Urinary bladder (tissue), 4 donors: ENCODE data around the gene TFCP2L1. TPM values are rescaled to one million over a fixed set of nuclear protein-coding genes. Genes with fewer than 3 reads are reported as not detected.

Experiments used
- DNase-seq: peaks from one replicate; pipeline ENCODE4 v3.0.0-alpha.2; 2015; ENCODE audit errors: extremely low spot score
- H3K27ac ChIP-seq: one replicate; pipeline ENCODE4 v1.5.1; 2013; ENCODE audit warnings: low read depth, mild to moderate bottlenecking, moderate library complexity
- H3K36me3 ChIP-seq: one replicate; pipeline ENCODE4 v1.6.1; 2013; ENCODE audit warnings: mild to moderate bottlenecking, moderate library complexity; ENCODE audit not compliant: insufficient read depth
- H3K4me1 ChIP-seq: one replicate; pipeline ENCODE4 v1.6.1; 2013; ENCODE audit warnings: mild to moderate bottlenecking, moderate library complexity; ENCODE audit not compliant: insufficient read depth
- H3K4me3 ChIP-seq: one replicate; pipeline ENCODE4 v1.5.1; 2013; ENCODE audit warnings: low read depth, low read length
- WGBS: extraction: QIAGEN DNeasy Blood & Tissue Kit; methylation state at CpG from one replicate; pipeline ENCODE4 v1.1.7; 2013; 5-methylcytosine and 5-hydroxymethylcytosine counted together
- polyA plus RNA-seq: library from polyadenylated mRNA; stranded (reverse); fragments of 200-250 nt; gene quantifications from one replicate; pipeline ENCODE4 v1.2.3, GENCODE V29; 2013
- total RNA-seq: library from RNA; depleted of rRNA; stranded (reverse); fragments of >200 nt; gene quantifications from one replicate; pipeline ENCODE4 v1.2.3, GENCODE V29; 2014
- donor health status: healthy with polysubstance abuse.
- donor health status: healthy.

The TFCP2L1 gene
- total and polyA plus RNA-seq, 2 donors = 0.41 to 1.2 TPM

- DNase-seq = no peak
- Histone ChIP-seq H3K27ac (no peak overlapping the region), H3K4me1 (no peaks in the 10 kb centered on the region), H3K4me3 (no peak overlapping the region), H3K36me3 (no peaks in the 10 kb centered on the region)
- 85% methylated on average over 1 of the region's 1 CpG for WGBS
Measured at GRCh38 chr2:121177896-121178295, 107.1 kb downstream of the TFCP2L1 start.

DNA sequence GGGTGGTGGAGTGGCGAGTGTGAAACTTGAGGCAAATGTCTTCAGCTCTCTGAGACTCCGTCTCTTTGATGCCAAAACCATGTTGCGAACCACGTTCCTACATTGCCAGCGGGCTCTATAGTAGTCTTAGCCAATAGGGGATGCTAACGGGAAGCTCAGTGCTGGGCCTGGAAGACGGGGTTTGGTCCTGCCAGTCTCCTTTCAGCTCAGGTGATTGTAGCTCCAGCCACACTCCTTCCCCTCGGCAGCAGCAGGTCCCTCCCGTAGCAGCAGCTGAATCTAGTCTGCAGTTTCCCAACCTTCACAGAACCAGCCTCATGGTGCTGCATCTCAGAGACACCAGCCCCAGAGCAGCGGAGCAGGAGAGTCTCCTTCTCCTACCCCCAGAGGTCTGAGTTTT is 109.7 kb downstream of the TFCP2L1 start:
- H3K27ac ChIP-seq = no peak overlapping the region
- DNase-seq = no peak
- no peaks in the 10 kb centered on the region for H3K36me3 ChIP-seq
- 78% methylated on average over 10 of the region's 10 CpGs for WGBS
- no peaks in the 10 kb centered on the region for H3K4me1 ChIP-seq
- H3K4me3 ChIP-seq = no peak overlapping the region

GRCh38 chr2:121173806-121174205 is 111.2 kb downstream of the TFCP2L1 start:
- Histone ChIP-seq H3K4me1 (no peaks in the 10 kb centered on the region), H3K27ac (no peak overlapping the region)
- 79% methylated on average over 10 of the region's 10 CpGs for WGBS

GRCh38 chr2:121173112-121173511 is 111.9 kb downstream of the TFCP2L1 start:
- DNase-seq = no peak
- 73% methylated on average over 4 of the region's 4 CpGs for WGBS
- no peaks in the 10 kb centered on the region for H3K36me3 ChIP-seq
- H3K4me1 ChIP-seq = no peaks in the 10 kb centered on the region
- H3K4me3 ChIP-seq = no peak overlapping the region
- H3K27ac ChIP-seq = no peak overlapping the region

More at GRCh38 chr2:121173806-121174205, 111.2 kb downstream of the TFCP2L1 start:
- no peak overlapping the region for H3K4me3 ChIP-seq
- no peak for DNase-seq
- no peaks in the 10 kb centered on the region for H3K36me3 ChIP-seq

DNA sequence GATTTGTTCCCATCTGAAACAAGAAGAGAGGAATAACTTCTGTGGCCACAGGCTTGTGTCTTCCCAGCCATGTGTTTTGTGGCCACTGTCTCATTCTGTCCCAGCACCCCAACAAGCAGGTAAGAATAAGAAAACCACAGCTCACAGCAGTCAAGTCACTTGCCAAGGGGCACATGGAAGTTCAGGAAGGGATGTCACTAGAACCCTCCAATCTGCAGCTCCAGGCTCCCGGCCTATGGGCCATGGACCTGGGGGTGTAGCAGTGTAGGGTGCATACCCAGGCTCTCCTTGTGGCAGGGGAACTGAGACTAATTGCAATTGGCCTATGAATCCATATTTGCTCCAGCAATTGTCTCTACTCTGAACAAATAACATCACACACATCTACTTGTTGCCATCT is 112.5 kb downstream of the TFCP2L1 start:
- Histone ChIP-seq H3K27ac (no peak overlapping the region), H3K4me1 (no peaks in the 10 kb centered on the region), H3K4me3 (no peak overlapping the region), H3K36me3 (no peaks in the 10 kb centered on the region)
- WGBS = 88% methylated on average over 1 of the region's 1 CpG
- no peak for DNase-seq

DNA sequence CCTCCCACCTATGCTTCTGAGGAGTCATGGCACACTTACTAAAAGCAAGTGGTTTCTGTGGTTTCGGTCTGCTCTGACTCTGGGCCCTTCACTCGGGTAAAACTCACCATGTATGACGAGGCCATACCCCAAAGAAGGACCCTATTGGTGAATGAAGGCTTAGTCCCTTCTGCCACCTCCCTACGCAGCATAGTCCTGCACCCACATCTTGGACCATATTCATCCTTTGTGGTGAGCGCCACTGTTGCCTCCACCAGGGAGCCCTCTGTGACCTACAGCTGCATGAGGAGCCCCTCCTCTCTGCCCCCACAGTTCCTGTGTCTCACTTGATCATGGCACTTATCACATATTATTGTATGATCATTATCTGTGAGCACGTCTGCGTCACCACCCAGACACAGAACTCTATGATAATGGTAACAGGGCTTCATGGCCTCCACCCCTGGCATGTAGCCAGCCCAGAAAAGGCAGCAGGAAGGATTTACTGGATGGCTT is 113.3 kb downstream of the TFCP2L1 start:
- H3K36me3 ChIP-seq = no peaks in the 10 kb centered on the region
- H3K4me1 ChIP-seq = no peaks in the 10 kb centered on the region
- no peak overlapping the region for H3K27ac ChIP-seq
- no peak overlapping the region for H3K4me3 ChIP-seq
- WGBS = 75% methylated on average over 7 of the region's 7 CpGs
- DNase-seq = no peak

DNA sequence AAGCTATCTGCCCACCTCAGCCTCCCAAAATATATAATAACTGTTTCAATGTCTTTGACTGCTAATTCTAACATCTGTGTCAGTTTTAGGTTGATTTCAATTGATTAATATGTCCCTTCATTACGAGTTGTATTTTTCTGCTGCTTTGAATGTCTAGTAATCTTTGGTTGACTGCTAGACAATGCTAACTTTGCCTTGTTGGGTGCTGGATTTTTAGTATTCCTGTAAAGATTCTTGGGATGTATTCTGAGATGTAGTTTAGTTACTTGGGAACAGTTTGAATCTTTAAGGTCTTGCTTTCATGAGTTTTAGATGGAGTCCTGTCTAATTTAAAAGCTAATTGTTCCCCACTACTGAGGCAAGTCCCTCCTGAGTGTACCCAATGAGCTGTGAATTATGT is 114.4 kb downstream of the TFCP2L1 start:
- 90% methylated on average over 1 of the region's 1 CpG for WGBS
- DNase-seq = no peak
- no peaks in the 10 kb centered on the region for H3K36me3 ChIP-seq
- no peak overlapping the region for H3K27ac ChIP-seq
- no peaks in the 10 kb centered on the region for H3K4me1 ChIP-seq
- H3K4me3 ChIP-seq = no peak overlapping the region

DNA sequence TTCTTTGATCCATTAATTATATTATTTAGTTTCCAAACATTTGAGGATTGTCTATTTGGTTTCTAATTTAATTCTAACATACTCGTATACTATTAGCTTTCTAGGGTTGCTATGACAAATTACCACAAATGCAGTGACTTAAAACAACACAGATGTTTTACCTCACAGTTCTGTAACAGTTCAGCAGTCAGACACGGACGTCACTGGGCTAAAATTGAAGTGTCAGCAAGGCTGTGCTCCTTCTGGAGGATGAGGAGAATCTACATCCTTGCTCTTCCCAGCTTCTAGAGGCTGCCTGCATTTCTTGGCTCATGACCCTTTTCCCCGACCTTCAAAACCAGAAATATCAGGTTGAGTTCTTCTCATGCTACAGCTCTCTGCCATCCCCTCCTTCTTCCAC is 117.6 kb downstream of the TFCP2L1 start:
- H3K4me3 ChIP-seq = no peak overlapping the region
- H3K27ac ChIP-seq = no peak overlapping the region
- no peaks in the 10 kb centered on the region for H3K36me3 ChIP-seq
- WGBS = 42% methylated on average over 4 of the region's 4 CpGs
- no peak for DNase-seq
- no peaks in the 10 kb centered on the region for H3K4me1 ChIP-seq

Other genes with a start within 250 kb of the TFCP2L1 start
- under 0.01 TPM for gene RNU4ATAC, start 245.7 kb upstream of the TFCP2L1 start, total RNA-seq
- gene RNU4ATAC, start 245.7 kb upstream of the TFCP2L1 start, polyA plus RNA-seq = not detected